ENCODE measurements around the gene ARHGAP24. TPM values are rescaled to one million over a fixed set of nuclear protein-coding genes. Genes with fewer than 3 reads are reported as not detected.

ARHGAP24 gene
- total and polyA plus RNA-seq, 12 donors, result 0.72 to 53.4 (median 4.4) TPM

- TF ChIP-seq POLR2A (IDR thresholded peaks at IDR 0.05) (no peak), CTCF (IDR thresholded peaks at IDR 0.05) (no peak)
- H3K4me3 ChIP-seq, result no peak overlapping the region
- peaks cover 0 to 19% of the 10 kb centered on the region in 2 donors for H3K4me1 ChIP-seq (replicated peaks in 1 of 2)
- no peak overlapping the region for H3K27ac ChIP-seq
- no peaks in the 10 kb centered on the region for H3K9me3 ChIP-seq (replicated peaks in 1 of 3)
- H3K36me3 ChIP-seq (replicated peaks in 1 of 2), result no peaks in the 10 kb centered on the region
- H3K27me3 ChIP-seq, result no peaks in the 10 kb centered on the region
- intact Hi-C loops (cut with DNase I), result no loop called here
- DNase-seq, result no peak
- 89 to 97% (median 93%) methylated on average over 2 of the region's 2 CpGs for WGBS, 4 donors
Observed at GRCh38 chr4:86034616-86035015, 559.7 kb downstream of the ARHGAP24 start.

DNA sequence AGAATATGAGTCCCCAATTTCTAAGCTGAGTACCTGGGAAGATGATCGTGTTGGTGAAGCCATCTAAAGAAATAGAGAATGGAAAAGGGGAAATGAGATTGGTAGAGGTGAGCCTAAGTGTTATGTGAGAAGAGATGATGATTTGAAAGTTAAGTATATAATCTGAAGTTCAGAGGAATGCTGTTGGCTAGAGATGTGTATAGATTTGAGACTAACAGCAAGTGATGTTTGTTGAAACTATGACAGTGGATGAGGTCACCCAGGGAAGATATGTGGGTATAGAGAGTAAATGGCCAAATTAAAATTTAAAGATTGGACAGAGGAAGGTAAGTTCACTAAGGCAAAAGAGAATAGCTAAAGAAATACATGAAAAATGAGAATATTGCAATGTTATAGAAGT is 560.7 kb downstream of the ARHGAP24 start:
- no peak for DNase-seq
- H3K27ac ChIP-seq, result no peak overlapping the region
- H3K27me3 ChIP-seq, result no peaks in the 10 kb centered on the region
- WGBS, 4 donors, result 79 to 93% (median 89%) methylated on average over 1 of the region's 1 CpG
- H3K9me3 ChIP-seq (replicated peaks in 1 of 3), result no peaks in the 10 kb centered on the region
- TF ChIP-seq CTCF (IDR thresholded peaks at IDR 0.05) (no peak), POLR2A (IDR thresholded peaks at IDR 0.05) (no peak)
- no peak overlapping the region for H3K4me3 ChIP-seq
- intact Hi-C loops (cut with DNase I), result no loop called here
- H3K36me3 ChIP-seq (replicated peaks in 1 of 2), result no peaks in the 10 kb centered on the region
- H3K4me1 ChIP-seq (replicated peaks in 1 of 2), result peaks cover 0 to 19% of the 10 kb centered on the region in 2 donors

GRCh38 chr4:86036736-86037135 is 561.8 kb downstream of the ARHGAP24 start:
- no peaks in the 10 kb centered on the region for H3K27me3 ChIP-seq
- no peaks in the 10 kb centered on the region for H3K36me3 ChIP-seq (replicated peaks in 1 of 2)
- no peak overlapping the region for H3K4me3 ChIP-seq
- intact Hi-C loops (cut with DNase I), result no loop called here
- no peak overlapping the region for H3K27ac ChIP-seq
- no peaks in the 10 kb centered on the region for H3K9me3 ChIP-seq (replicated peaks in 1 of 3)
- H3K4me1 ChIP-seq (replicated peaks in 1 of 2), result peaks cover 0 to 19% of the 10 kb centered on the region in 2 donors
- no peak for DNase-seq
- WGBS, 4 donors, result 76 to 79% (median 77%) methylated on average over 4 of the region's 4 CpGs
- TF ChIP-seq POLR2A (IDR thresholded peaks at IDR 0.05), result no peak
- TF ChIP-seq CTCF (IDR thresholded peaks at IDR 0.05), result no peak

DNA sequence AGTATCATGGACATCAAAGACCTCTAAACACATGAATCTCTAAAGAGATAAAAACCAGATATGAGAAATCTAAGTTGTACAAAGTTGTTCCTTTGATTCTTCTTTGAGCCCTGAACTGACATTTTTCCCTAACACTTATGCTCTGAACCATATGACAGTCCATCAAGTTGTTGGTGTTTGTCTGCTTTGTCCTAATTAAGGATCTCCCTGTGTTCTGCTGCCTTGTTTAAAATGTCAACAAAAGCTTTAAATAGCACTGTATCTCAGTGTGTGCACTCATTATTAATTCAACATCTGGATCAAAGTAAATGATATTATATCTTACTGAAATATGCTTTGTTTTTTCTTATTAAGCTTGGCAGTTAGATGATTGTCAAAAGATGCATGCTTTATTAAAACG is 563.1 kb downstream of the ARHGAP24 start:
- H3K4me1 ChIP-seq (replicated peaks in 1 of 2), result peaks cover 0 to 11% of the 10 kb centered on the region in 2 donors
- no peak for TF ChIP-seq POLR2A (IDR thresholded peaks at IDR 0.05)
- TF ChIP-seq CTCF (IDR thresholded peaks at IDR 0.05), result no peak
- WGBS, 4 donors, result 85 to 95% (median 88%) methylated on average over 1 of the region's 1 CpG
- no peaks in the 10 kb centered on the region for H3K9me3 ChIP-seq (replicated peaks in 1 of 3)
- intact Hi-C loops (cut with DNase I), result no loop called here
- H3K27me3 ChIP-seq, result no peaks in the 10 kb centered on the region
- DNase-seq, result no peak
- H3K4me3 ChIP-seq, result no peak overlapping the region
- H3K36me3 ChIP-seq (replicated peaks in 1 of 2), result no peaks in the 10 kb centered on the region
- H3K27ac ChIP-seq, result no peak overlapping the region
